Uterus (tissue), 2 donors: ENCODE data around the gene FAM241A.

Experiments used
- CTCF ChIP-seq, 4 experiments: fragments of 200-600 bp in 2 of 4; fragments of 450-650 bp in 2 of 4; sonication (generic) in 2 of 4; IDR thresholded peaks; one replicate each; pipeline ENCODE4 v1.5.1; 2016 to 2019; ENCODE audit warnings: antibody characterized with exemption in 4 of 4, mild to moderate bottlenecking in 2 of 4, moderate library complexity in 1 of 4
- POLR2A ChIP-seq, 2 donors: fragments of 450-650 bp; IDR thresholded peaks; one replicate each; pipeline ENCODE4 v1.6.1; 2016; ENCODE audit warnings: antibody characterized with exemption in 2 of 2, mild to moderate bottlenecking in 1 of 2, moderate library complexity in 1 of 2

DNA sequence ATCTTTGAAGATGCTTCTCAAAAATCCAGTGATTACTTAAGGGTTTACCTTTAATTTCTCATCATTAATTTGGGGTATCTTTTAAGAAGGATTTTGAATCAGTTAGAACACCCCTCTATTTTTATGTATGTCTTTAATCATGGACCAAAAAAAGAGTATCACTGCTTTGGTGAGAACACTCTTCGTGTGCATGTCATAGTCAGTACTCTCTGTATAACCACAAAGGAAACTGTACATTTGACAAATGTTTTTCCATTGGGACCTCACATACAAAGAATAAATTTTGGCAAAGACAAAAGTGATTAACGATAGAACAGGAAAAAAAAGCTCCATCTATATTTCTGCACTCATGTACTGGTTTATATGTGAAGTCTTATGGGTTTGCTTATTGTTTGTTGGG, 31.3 kb downstream of the FAM241A start:
- TF ChIP-seq CTCF (IDR thresholded peaks at IDR 0.05), result no peak
- TF ChIP-seq POLR2A (IDR thresholded peaks at IDR 0.05), result no peak
